Stomach (tissue), 9 donors: ENCODE data around the gene SYT2. TPM values are rescaled to one million over a fixed set of nuclear protein-coding genes. Genes with fewer than 3 reads are reported as not detected.
"Not testable (repeated sequence)": the region's sequence is repeated elsewhere in the genome, so short reads cannot be mapped to it uniquely, and the experiment has no call there.

ENCODE experiments used
- DNase-seq, 2 donors: peaks; one replicate each; pipeline versions ENCODE4 v3.0.0 to v3.0.0-alpha.2; 2013 to 2019
- H3K27ac ChIP-seq, 5 donors: fragments of 200-600 bp in 4 of 5; sonication (generic) in 4 of 5; one replicate each; pipeline ENCODE4 v1.5.1; 2013 to 2019; ENCODE audit warnings: mild to moderate bottlenecking in 1 of 5, moderate library complexity in 1 of 5
- H3K27me3 ChIP-seq, 3 donors: fragments of 200-600 bp; sonication (generic); one replicate each; pipeline ENCODE4 v1.5.1; 2017 to 2019; ENCODE audit warnings: mixed run types in 1 of 3
- H3K36me3 ChIP-seq, 4 donors: fragments of 200-600 bp; sonication (generic); 1 replicate in 3 of 4; 2 replicates in 1 of 4; pipeline ENCODE4 v1.5.1; 2016 to 2019
- H3K4me1 ChIP-seq, 4 donors: fragments of 200-600 bp; sonication (generic); one replicate each; pipeline ENCODE4 v1.5.1; 2016 to 2019
- H3K4me3 ChIP-seq, 4 donors: fragments of 200-600 bp; sonication (generic) in 3 of 4; one replicate each; pipeline ENCODE4 v1.5.1; 2016 to 2019; ENCODE audit warnings: mild to moderate bottlenecking in 1 of 4
- H3K9me3 ChIP-seq, 4 donors: fragments of 200-600 bp; sonication (generic); one replicate each; pipeline ENCODE4 v1.5.1; 2016 to 2019
- CTCF ChIP-seq, 7 experiments: fragments of 450-650 bp in 4 of 7; fragments of 200-600 bp in 3 of 7; sonication (generic) in 3 of 7; IDR thresholded peaks; one replicate each; pipeline ENCODE4 v1.5.1; 2016 to 2019; ENCODE audit warnings: antibody characterized with exemption in 7 of 7, control low read depth in 2 of 7, mild to moderate bottlenecking in 1 of 7
- EP300 ChIP-seq: sonication (generic); formaldehyde crosslinking; IDR thresholded peaks from one replicate; pipeline ENCODE4 v1.6.1; 2017; ENCODE audit warnings: antibody characterized with exemption
- POLR2A ChIP-seq, 4 donors: fragments of 450-650 bp; IDR thresholded peaks; one replicate each; pipeline ENCODE4 v1.6.1; 2016; ENCODE audit warnings: antibody characterized with exemption in 4 of 4, control low read depth in 2 of 4, mild to moderate bottlenecking in 1 of 4, moderate library complexity in 1 of 4
- POLR2AphosphoS5 ChIP-seq, 3 donors: sonication (generic); formaldehyde crosslinking; IDR thresholded peaks; one replicate each; pipeline ENCODE4 v1.6.1; 2016; ENCODE audit warnings: antibody characterized with exemption in 3 of 3
- WGBS, 5 donors: extraction: QIAGEN DNeasy Blood & Tissue Kit in 3 of 5; methylation state at CpG; one replicate each; pipeline versions ENCODE4 v1.1.5 to v1.1.7; 2013 to 2018; 5-methylcytosine and 5-hydroxymethylcytosine counted together
- intact Hi-C: fragments of 100-400 bp; cut with DNase I; formaldehyde crosslinking; loops from one replicate; pipeline ENCODE4 v1.15.1; 2023; ENCODE audit warnings: low total_unique reads
- polyA plus RNA-seq, 3 donors: library from polyadenylated mRNA; stranded (reverse); fragments of 200-250 nt; gene quantifications; one replicate each; pipeline ENCODE4 v1.2.3, GENCODE V29; 2013
- total RNA-seq, 5 donors: library from RNA; depleted of rRNA; stranded (reverse); fragments of >200 nt; gene quantifications; one replicate each; pipeline versions ENCODE4 v1.1.0 to v1.2.3, GENCODE V29; 2014 to 2016
- donor health status: healthy with polysubstance abuse.
- donor health status: Bipolar disorder and iron deficiency.
- donor health status: healthy.

Gene SYT2
- total and polyA plus RNA-seq, 8 donors, result 0.18 to 0.29 TPM; not detected in 6

- TF ChIP-seq EP300 (no peak), POLR2A (IDR thresholded peaks at IDR 0.05) (no peak), POLR2AphosphoS5 (IDR thresholded peaks at IDR 0.05) (no peak), CTCF (IDR thresholded peaks at IDR 0.05) (no peak)
- peaks cover 9 to 50% (median 27%) of the 10 kb centered on the region in 4 donors for H3K4me1 ChIP-seq
- no peak overlapping the region for H3K4me3 ChIP-seq
- no peak overlapping the region for H3K27ac ChIP-seq
- no peak for DNase-seq
- no peaks in the 10 kb centered on the region for H3K9me3 ChIP-seq
- intact Hi-C loops, result no loop called here
- WGBS, 5 donors, result 90 to 100% (median 95%) methylated on average over 3 of the region's 3 CpGs
- no peaks in the 10 kb centered on the region for H3K36me3 ChIP-seq
- H3K27me3 ChIP-seq, result peaks cover 0 to 27% (median 0%) of the 10 kb centered on the region in 3 donors
Measured at GRCh38 chr1:202621446-202621845, 88.8 kb downstream of the SYT2 start.

GRCh38 chr1:202620036-202620435 is 90.2 kb downstream of the SYT2 start:
- intact Hi-C loops, H3K9me3 ChIP-seq, H3K27ac ChIP-seq, H3K36me3 ChIP-seq, H3K4me3 ChIP-seq, DNase-seq: not testable (repeated sequence)
- Histone ChIP-seq H3K27me3 (peaks cover 0 to 19% (median 0%) of the 10 kb centered on the region in 3 donors), H3K4me1 (peaks cover 18 to 56% (median 33%) of the 10 kb centered on the region in 4 donors)
- 89 to 100% (median 94%) methylated on average over 1 to 2 of the region's 2 CpGs; no CpG with 5 or more reads in 1 of the 5 donors for WGBS, 5 donors

GRCh38 chr1:202619505-202619904 is 90.7 kb downstream of the SYT2 start:
- peak in 1 of 2 donors; percentile 33 for DNase-seq
- no peak overlapping the region for H3K4me3 ChIP-seq
- H3K36me3 ChIP-seq, result no peaks in the 10 kb centered on the region
- peaks cover 0 to 19% (median 0%) of the 10 kb centered on the region in 3 donors for H3K27me3 ChIP-seq
- 47 to 78% (median 65%) methylated on average over 2 of the region's 2 CpGs for WGBS, 5 donors
- peaks cover 21 to 61% (median 37%) of the 10 kb centered on the region in 4 donors for H3K4me1 ChIP-seq
- intact Hi-C loops, result no loop called here
- no peaks in the 10 kb centered on the region for H3K9me3 ChIP-seq
- H3K27ac ChIP-seq, result no peak overlapping the region
- TF ChIP-seq POLR2AphosphoS5 (IDR thresholded peaks at IDR 0.05) (no peak), CTCF (IDR thresholded peaks at IDR 0.05) (no peak), EP300 (no peak), POLR2A (IDR thresholded peaks at IDR 0.05) (no peak)

GRCh38 chr1:202619012-202619411 is 91.2 kb downstream of the SYT2 start:
- H3K4me1 ChIP-seq, result peaks cover 21 to 63% (median 38%) of the 10 kb centered on the region in 4 donors
- DNase-seq, result peak in 1 of 2 donors; percentile 58
- H3K4me3 ChIP-seq, H3K36me3 ChIP-seq, intact Hi-C loops, H3K9me3 ChIP-seq: not testable (repeated sequence)
- peak overlapping the region in 1 of 5 donors; percentile 29 for H3K27ac ChIP-seq
- peaks cover 0 to 19% (median 0%) of the 10 kb centered on the region in 3 donors for H3K27me3 ChIP-seq
- 60 to 78% (median 64%) methylated on average over 11 of the region's 11 CpGs for WGBS, 5 donors

- Histone ChIP-seq H3K4me3 (no peak overlapping the region), H3K27me3 (peaks cover 0 to 10% (median 0%) of the 10 kb centered on the region in 3 donors), H3K27ac (no peak overlapping the region), H3K9me3 (no peaks in the 10 kb centered on the region), H3K4me1 (peaks cover 21 to 50% (median 33%) of the 10 kb centered on the region in 4 donors), H3K36me3 (no peaks in the 10 kb centered on the region)
- intact Hi-C loops, result no loop called here
- WGBS, 5 donors, result 84 to 93% (median 89%) methylated on average over 13 of the region's 13 CpGs
- no peak for TF ChIP-seq POLR2AphosphoS5 (IDR thresholded peaks at IDR 0.05)
- no peak for TF ChIP-seq EP300
- no peak for TF ChIP-seq POLR2A (IDR thresholded peaks at IDR 0.05)
- TF ChIP-seq CTCF (IDR thresholded peaks at IDR 0.05), result no peak
- DNase-seq, result no peak
Measured at GRCh38 chr1:202616355-202616915, 93.8 kb downstream of the SYT2 start.
